SK-N-DZ (cell line): ENCODE data around the gene MAN2A2.
A peak's percentile ranks its signal among the peaks of the same experiment; 100 is the strongest.
"Not testable (repeated sequence)": the region's sequence is repeated elsewhere in the genome, so short reads cannot be mapped to it uniquely, and the experiment has no call there.

ENCODE experiments used
- DNase-seq: peaks from one replicate; pipeline ENCODE4 v3.0.0-alpha.2; 2015; ENCODE audit warnings: low spot score

Gene MAN2A2

GRCh38 chr15:90883976-90884718, 19.0 kb upstream of the MAN2A2 start, which contains the start of gene FES:
Gene FES, plus strand, starts transcription at chr15:90884504. Its CDS starts 542 bp downstream, at chr15:90885046.
- no peak for DNase-seq

- DNase-seq = no peak
Observed at GRCh38 chr15:90884719-90885431, 18.2 kb upstream of the MAN2A2 start.

DNA sequence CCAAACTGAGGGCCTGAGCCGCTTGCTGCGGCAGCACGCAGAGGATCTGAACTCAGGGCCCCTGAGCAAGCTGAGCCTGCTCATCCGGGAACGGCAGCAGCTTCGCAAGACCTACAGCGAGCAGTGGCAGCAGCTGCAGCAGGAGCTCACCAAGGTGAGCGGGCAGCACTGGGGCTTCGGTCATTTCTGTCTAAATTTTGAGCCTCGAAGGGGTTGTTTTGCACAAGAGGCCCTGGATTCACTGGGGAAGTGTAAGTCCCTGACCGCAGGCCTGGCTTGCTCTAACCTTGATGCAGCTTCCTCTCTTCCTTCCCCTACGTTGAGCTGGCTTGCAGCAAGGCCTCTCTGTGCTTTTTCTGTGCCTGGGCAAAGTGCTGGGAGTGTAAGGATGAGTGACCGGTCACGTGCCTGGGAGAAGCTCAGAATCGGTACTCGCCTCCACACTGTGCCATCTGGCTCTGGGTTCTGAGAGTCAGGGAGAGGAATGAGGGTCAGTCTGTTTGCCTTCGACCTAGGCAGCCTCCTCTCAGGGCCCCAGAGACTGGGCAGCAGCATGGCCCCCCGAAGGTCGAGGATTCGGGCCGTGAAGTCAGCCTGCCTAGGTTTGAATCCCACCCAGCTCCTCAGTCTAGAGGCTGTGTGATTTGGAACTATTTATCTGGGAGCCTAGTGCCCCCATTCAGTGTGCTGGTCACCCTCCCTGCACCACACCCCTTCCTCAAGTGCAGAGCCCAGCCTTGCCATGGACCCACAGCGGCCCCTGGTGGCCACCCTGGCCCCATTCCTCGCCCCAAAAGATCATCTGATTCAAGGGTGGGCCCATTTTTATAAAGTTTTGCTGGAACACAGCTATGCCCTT, 17.4 kb upstream of the MAN2A2 start:
- DNase-seq = peak; percentile 68

DNA sequence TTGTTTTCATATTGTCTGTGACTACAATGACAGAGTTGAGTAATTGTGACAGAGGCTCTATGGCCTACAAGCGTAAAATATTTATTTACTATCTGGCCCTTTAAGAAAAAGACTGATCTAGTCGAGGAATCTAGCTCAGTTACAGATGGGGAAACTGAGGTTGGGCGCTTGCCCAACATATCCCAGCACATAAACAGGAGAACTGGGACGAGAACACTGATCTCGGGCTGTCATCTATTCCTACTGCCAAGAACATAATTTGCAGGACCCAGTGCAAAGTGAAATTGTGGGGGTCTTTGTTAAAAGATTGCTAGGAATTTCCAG, 16.8 kb upstream of the MAN2A2 start:
- no peak for DNase-seq

GRCh38 chr15:90887037-90887481, 16.0 kb upstream of the MAN2A2 start:
- no peak for DNase-seq

GRCh38 chr15:90889313-90889730, 13.8 kb upstream of the MAN2A2 start:
- DNase-seq = no peak

DNA sequence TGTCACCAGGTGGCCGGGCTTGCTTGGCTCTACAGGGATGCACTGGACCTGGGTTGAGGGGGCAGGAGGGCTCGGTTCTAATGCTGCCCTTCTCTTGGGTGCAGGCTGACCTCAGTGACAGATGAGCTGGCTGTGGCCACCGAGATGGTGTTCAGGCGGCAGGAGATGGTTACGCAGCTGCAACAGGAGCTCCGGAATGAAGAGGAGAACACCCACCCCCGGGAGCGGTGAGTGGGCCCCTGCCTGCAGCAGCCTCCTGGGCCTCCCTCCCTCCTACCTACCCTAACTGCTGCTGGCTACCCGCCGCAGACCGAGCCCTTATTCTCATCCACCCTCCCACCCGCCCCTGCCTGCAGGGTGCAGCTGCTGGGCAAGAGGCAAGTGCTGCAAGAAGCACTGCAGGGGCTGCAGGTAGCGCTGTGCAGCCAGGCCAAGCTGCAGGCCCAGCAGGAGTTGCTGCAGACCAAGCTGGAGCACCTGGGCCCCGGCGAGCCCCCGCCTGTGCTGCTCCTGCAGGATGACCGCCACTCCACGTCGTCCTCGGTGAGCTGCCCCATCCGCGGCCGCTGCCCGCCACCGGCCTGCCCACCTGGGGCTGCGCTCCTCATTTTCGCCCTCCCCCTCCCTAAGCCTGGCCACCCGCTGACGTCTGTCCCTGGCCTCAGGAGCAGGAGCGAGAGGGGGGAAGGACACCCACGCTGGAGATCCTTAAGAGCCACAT, 13.2 kb upstream of the MAN2A2 start:
- DNase-seq = no peak

DNA sequence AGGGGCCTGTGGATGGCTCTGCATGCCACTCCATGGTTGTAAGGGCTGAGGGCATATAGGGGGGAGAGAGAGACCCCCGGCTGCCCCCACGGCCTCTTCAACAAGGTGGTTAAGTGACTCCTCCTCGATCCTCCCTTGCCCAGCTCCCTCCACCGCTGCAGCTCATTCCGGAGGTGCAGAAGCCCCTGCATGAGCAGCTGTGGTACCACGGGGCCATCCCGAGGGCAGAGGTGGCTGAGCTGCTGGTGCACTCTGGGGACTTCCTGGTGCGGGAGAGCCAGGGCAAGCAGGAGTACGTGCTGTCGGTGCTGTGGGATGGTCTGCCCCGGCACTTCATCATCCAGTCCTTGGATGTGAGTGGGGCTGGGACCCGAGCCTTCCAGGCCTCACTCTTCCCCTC, 12.3 kb upstream of the MAN2A2 start:
- DNase-seq = no peak

- DNase-seq = no peak
Observed at GRCh38 chr15:90891346-90891949, 11.7 kb upstream of the MAN2A2 start.

DNA sequence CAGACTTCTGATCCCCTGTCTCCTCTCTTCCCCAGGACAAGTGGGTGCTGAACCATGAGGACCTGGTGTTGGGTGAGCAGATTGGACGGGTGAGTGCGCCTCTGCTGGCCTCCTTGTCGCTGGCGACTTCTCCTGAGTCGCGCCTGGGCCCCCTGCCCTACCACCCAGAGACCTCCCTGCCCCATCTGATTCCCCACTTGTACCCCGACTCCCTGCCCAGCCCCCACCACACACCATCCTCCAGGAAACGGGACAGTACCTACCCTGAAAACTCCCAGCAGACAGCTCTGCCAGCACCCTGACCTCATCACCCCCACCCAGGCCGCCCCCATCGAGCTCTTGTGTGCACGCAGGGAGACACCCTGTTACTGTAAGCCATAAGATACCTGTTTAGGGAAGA, 11.1 kb upstream of the MAN2A2 start:
- no peak for DNase-seq

- DNase-seq = no peak
Observed at GRCh38 chr15:90892498-90893174, 10.5 kb upstream of the MAN2A2 start.

DNA sequence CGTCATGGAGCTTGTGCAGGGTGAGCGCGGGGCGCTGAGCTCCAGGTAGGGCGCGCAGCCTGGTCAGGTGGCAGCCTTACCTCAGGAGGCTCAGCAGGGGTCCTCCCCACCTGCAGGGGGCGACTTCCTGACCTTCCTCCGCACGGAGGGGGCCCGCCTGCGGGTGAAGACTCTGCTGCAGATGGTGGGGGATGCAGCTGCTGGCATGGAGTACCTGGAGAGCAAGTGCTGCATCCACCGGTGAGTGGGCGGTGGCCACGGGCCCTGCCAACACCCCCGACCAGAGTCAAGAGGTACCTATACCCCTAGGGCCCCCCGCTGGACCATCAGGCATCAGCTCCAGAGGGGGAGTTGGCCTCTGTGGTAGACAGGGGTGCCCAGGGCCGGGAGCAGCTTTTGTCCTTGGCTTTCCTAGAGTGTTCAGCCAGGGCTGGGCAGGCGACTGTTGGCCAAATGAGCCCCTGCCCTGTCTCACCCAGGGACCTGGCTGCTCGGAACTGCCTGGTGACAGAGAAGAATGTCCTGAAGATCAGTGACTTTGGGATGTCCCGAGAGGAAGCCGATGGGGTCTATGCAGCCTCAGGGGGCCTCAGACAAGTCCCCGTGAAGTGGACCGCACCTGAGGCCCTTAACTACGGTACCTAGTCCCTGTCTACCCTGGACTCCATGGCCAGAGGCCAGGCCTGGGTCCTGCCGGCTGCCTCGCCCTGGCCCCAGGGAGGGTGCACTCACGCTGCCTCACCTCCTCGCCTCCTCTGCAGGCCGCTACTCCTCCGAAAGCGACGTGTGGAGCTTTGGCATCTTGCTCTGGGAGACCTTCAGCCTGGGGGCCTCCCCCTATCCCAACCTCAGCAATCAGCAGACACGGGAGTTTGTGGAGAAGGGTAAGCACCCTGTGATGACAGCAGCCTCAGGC, 9.7 kb upstream of the MAN2A2 start:
- peak; percentile 69 for DNase-seq

- peak; percentile 83 for DNase-seq
Observed at GRCh38 chr15:90895571-90896117, 7.5 kb upstream of the MAN2A2 start.

GRCh38 chr15:90897131-90897655, 5.9 kb upstream of the MAN2A2 start:
- not testable (repeated sequence) for DNase-seq

DNA sequence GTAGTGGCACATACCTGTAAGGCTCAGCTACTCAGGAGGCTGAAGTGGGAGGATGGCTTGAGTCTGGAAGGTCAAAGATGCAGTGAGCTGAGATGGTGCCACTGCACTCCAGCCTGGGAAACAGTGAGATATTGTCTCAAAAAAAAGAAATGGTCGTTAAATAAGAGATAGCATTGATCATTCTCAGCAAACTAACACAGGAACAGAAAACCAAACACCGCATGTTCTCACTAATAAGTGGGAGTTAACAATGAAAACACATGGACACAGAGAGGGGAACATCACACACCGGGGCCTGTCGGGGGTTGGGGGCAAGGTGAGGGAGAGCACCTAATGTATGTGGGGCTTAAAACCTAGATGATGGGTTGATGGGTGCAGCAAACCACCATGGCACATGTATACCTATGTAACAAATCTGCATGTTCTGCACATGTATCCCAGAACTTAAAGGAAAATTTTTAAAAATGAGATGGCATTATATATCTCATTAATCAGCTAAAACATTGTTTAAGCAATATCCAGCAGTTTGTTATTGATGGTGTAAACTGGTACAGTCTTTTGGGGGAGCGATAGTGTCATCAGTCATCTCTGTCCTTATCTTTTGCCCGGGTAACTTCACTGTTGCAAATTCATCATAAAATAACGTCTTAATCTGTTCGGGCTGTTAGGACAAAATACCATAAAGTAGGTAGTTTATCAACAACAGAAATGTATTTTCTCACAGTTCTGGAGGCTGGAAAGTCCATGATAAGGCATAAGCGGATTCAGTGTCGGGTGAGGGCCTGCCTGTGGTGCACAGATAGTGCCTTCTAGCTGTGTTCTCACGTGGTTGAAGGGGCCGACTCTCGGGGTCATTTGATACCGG, 1.7 kb upstream of the MAN2A2 start:
- DNase-seq = no peak

GRCh38 chr15:90902040-90902839, 862 bp upstream of the MAN2A2 start:
- DNase-seq = peak; percentile 69
